Measurements from ENCODE around the gene FDPS. TPM values are rescaled to one million over a fixed set of nuclear protein-coding genes. Genes with fewer than 3 reads are reported as not detected.
A peak's percentile ranks its signal among the peaks of the same experiment; 100 is the strongest.

The FDPS gene
- total RNA-seq, 1 donor from 2014 or later: 265 TPM

DNA sequence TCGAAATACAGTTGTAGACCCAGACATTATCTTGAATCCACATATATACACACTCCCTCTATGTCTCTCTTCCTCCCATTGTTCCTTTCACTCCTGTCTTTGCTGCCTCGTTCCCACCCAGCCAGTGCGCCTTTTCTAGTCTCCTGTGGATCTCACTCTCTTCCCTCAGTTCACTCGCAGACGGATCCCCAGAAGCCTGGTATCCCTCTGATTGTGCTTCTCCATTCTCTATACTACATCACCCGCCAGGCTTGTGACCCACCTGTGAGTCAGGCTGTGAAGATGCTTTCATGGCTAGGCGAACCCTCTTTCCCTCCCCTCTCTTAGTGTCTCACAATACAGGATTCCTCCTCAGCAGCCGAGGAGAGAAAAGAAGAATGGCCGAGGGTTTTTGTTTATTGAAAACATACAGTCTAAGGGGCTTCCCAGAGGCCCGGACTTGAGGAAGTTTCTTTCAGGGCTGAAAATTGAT is 29.9 kb upstream of the FDPS start:
- Mint-ChIP-seq H3K27me3 (ENCODE audit: unreplicated experiment) (peaks cover 3% of the 10 kb centered on the region), H3K4me3 (ENCODE audit: unreplicated experiment) (peak overlapping the region; percentile 81), H3K9me3 (ENCODE audit: unreplicated experiment) (peaks cover 9% of the 10 kb centered on the region), H3K36me3 (ENCODE audit: unreplicated experiment) (no peaks in the 10 kb centered on the region), H3K4me1 (ENCODE audit: low read depth, unreplicated experiment) (peaks cover 13% of the 10 kb centered on the region), H3K27ac (ENCODE audit: unreplicated experiment) (peak overlapping the region; percentile 14)
- TF ChIP-seq, protein P1, sequence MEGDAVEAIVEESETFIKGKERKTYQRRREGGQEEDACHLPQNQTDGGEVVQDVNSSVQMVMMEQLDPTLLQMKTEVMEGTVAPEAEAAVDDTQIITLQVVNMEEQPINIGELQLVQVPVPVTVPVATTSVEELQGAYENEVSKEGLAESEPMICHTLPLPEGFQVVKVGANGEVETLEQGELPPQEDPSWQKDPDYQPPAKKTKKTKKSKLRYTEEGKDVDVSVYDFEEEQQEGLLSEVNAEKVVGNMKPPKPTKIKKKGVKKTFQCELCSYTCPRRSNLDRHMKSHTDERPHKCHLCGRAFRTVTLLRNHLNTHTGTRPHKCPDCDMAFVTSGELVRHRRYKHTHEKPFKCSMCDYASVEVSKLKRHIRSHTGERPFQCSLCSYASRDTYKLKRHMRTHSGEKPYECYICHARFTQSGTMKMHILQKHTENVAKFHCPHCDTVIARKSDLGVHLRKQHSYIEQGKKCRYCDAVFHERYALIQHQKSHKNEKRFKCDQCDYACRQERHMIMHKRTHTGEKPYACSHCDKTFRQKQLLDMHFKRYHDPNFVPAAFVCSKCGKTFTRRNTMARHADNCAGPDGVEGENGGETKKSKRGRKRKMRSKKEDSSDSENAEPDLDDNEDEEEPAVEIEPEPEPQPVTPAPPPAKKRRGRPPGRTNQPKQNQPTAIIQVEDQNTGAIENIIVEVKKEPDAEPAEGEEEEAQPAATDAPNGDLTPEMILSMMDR (IDR thresholded peaks at IDR 0.05; ENCODE audit: partially characterized antibody, unreplicated experiment): peak; percentile 4
- DNase-seq: no peak

DNA sequence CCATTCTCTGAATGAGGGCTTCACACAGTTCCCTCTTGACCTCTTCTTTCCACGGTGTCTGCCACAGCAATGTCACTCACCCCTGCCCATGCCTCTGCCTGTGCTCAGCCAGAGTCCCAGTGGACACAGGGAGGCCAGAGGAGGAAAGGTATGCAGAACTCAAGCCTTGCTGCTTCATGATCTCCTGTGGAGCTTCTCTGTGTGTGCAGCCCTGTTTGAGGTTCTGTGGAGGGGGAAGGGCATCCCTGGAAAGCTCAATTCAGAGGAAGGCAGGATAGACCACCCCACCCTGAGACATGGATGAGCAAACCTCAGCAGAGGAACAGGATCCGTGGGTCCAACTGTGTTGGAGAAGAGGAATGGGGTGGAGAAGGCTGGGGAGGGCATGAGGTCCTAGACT is 29.4 kb upstream of the FDPS start:
- Mint-ChIP-seq H3K9me3 (ENCODE audit: unreplicated experiment) (peaks cover 9% of the 10 kb centered on the region), H3K27me3 (ENCODE audit: unreplicated experiment) (peaks cover 3% of the 10 kb centered on the region), H3K4me1 (ENCODE audit: low read depth, unreplicated experiment) (peaks cover 13% of the 10 kb centered on the region), H3K36me3 (ENCODE audit: unreplicated experiment) (no peaks in the 10 kb centered on the region), H3K4me3 (ENCODE audit: unreplicated experiment) (peak overlapping the region; percentile 74), H3K27ac (ENCODE audit: unreplicated experiment) (peak overlapping the region; percentile 45)
- TF ChIP-seq, protein P1 (IDR thresholded peaks at IDR 0.05; ENCODE audit: partially characterized antibody, unreplicated experiment): no peak
- DNase-seq: no peak

DNA sequence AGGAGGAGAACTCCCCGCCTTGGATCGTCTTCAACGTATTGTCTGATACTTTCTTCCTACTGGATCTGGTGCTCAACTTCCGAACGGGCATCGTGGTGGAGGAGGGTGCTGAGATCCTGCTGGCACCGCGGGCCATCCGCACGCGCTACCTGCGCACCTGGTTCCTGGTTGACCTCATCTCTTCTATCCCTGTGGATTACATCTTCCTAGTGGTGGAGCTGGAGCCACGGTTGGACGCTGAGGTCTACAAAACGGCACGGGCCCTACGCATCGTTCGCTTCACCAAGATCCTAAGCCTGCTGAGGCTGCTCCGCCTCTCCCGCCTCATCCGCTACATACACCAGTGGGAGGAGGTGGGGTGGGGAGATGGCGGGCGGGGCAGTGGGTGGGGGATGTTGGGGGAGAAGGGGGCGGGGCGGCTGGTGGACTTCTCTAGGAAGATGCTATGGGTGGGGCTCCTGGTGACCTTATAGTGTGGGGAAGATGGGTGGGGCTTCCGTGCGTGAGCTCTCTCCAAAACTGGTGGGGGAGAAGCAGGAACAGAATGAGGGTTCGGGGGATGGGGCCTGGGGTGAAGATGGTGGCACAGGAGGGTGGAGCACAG is 26.1 kb upstream of the FDPS start:
- TF ChIP-seq, protein P1 (IDR thresholded peaks at IDR 0.05; ENCODE audit: partially characterized antibody, unreplicated experiment): no peak
- no peak overlapping the region for H3K4me3 Mint-ChIP-seq (ENCODE audit: unreplicated experiment)
- no peak for DNase-seq
- H3K27ac Mint-ChIP-seq (ENCODE audit: unreplicated experiment): no peak overlapping the region
- peaks cover 13% of the 10 kb centered on the region for H3K4me1 Mint-ChIP-seq (ENCODE audit: low read depth, unreplicated experiment)
- peaks cover 5% of the 10 kb centered on the region for H3K27me3 Mint-ChIP-seq (ENCODE audit: unreplicated experiment)
- peaks cover 4% of the 10 kb centered on the region for H3K36me3 Mint-ChIP-seq (ENCODE audit: unreplicated experiment)
- H3K9me3 Mint-ChIP-seq (ENCODE audit: unreplicated experiment): peaks cover 5% of the 10 kb centered on the region

DNA sequence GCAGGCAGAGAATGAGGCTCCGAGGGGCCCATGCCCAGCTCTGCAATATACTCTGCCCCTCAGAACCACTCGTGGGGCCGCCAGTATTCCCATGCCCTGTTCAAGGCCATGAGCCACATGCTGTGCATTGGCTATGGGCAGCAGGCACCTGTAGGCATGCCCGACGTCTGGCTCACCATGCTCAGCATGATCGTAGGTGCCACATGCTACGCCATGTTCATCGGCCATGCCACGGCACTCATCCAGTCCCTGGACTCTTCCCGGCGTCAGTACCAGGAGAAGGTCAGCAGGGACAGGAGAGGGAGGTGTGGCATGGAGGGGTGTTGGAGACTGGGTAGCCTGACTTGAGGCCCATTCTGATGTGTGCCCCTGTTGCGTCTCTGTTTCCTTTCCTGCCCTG is 24.2 kb upstream of the FDPS start:
- TF ChIP-seq, protein P1 (IDR thresholded peaks at IDR 0.05; ENCODE audit: partially characterized antibody, unreplicated experiment): no peak
- H3K27ac Mint-ChIP-seq (ENCODE audit: unreplicated experiment): no peak overlapping the region
- no peak overlapping the region for H3K4me3 Mint-ChIP-seq (ENCODE audit: unreplicated experiment)
- peaks cover 12% of the 10 kb centered on the region for H3K36me3 Mint-ChIP-seq (ENCODE audit: unreplicated experiment)
- peaks cover 10% of the 10 kb centered on the region for H3K9me3 Mint-ChIP-seq (ENCODE audit: unreplicated experiment)
- H3K27me3 Mint-ChIP-seq (ENCODE audit: unreplicated experiment): peaks cover 2% of the 10 kb centered on the region
- DNase-seq: no peak
- peaks cover 2% of the 10 kb centered on the region for H3K4me1 Mint-ChIP-seq (ENCODE audit: low read depth, unreplicated experiment)

DNA sequence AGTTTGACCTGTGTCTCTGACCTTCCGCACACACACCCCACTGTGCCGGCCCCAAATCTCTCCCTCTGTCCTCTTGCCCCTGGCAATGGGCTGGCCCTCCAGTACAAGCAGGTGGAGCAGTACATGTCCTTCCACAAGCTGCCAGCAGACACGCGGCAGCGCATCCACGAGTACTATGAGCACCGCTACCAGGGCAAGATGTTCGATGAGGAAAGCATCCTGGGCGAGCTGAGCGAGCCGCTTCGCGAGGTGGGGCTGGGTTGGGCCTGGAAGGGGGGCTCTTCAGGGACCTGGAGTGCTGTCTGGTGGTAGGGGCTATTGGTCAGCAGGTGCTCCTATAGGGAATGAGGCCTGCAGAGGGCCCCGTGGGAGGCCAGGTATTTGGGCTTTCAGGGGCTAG is 23.6 kb upstream of the FDPS start:
- TF ChIP-seq, protein P1 (IDR thresholded peaks at IDR 0.05; ENCODE audit: partially characterized antibody, unreplicated experiment): no peak
- Mint-ChIP-seq H3K36me3 (ENCODE audit: unreplicated experiment) (peaks cover 12% of the 10 kb centered on the region), H3K27me3 (ENCODE audit: unreplicated experiment) (peaks cover 2% of the 10 kb centered on the region), H3K4me1 (ENCODE audit: low read depth, unreplicated experiment) (no peaks in the 10 kb centered on the region), H3K4me3 (ENCODE audit: unreplicated experiment) (peak overlapping the region; percentile 30), H3K9me3 (ENCODE audit: unreplicated experiment) (peaks cover 9% of the 10 kb centered on the region), H3K27ac (ENCODE audit: unreplicated experiment) (no peak overlapping the region)
- DNase-seq: no peak
